VCaP (cell line): ENCODE data around the gene FANCI.
"Not testable (repeated sequence)": the region's sequence is repeated elsewhere in the genome, so short reads cannot be mapped to it uniquely, and the experiment has no call there.

Experiments
- H3K27ac ChIP-seq: fragments of 450-650 bp; 2 replicates; pipeline ENCODE4 v1.5.1; 2017
- CTCF ChIP-seq: fragments of 450-650 bp; conservative IDR thresholded peaks from 2 replicates; pipeline ENCODE4 v1.5.1; 2017; ENCODE audit warnings: mild to moderate bottlenecking, moderate library complexity

Gene FANCI

GRCh38 chr15:89243046-89243690 is 611 bp upstream of the FANCI start:
- H3K27ac ChIP-seq: peak overlapping the region; percentile 70

GRCh38 chr15:89244574-89244903 is 760 bp downstream of the FANCI start:
- H3K27ac ChIP-seq: peak overlapping the region; percentile 70
- TF ChIP-seq CTCF: no peak

More at GRCh38 chr15:89243046-89243690, 611 bp upstream of the FANCI start:
- no peak for TF ChIP-seq CTCF

- TF ChIP-seq CTCF: no peak
- H3K27ac ChIP-seq: no peak overlapping the region
Observed at GRCh38 chr15:89247446-89247845, 3.7 kb downstream of the FANCI start.

GRCh38 chr15:89248584-89248983 is 4.8 kb downstream of the FANCI start:
- H3K27ac ChIP-seq: no peak overlapping the region
- TF ChIP-seq CTCF: no peak

- H3K27ac ChIP-seq: not testable (repeated sequence)
Observed at GRCh38 chr15:89250142-89250541, 6.4 kb downstream of the FANCI start.

GRCh38 chr15:89277281-89277680 is 33.5 kb downstream of the FANCI start:
- not testable (repeated sequence) for H3K27ac ChIP-seq

- TF ChIP-seq CTCF: no peak
Observed at GRCh38 chr15:89278307-89278706, 34.5 kb downstream of the FANCI start.

GRCh38 chr15:89282631-89283030 is 38.9 kb downstream of the FANCI start:
- no peak for TF ChIP-seq CTCF
- H3K27ac ChIP-seq: no peak overlapping the region

More at GRCh38 chr15:89278307-89278706, 34.5 kb downstream of the FANCI start:
- no peak overlapping the region for H3K27ac ChIP-seq

GRCh38 chr15:89283201-89283600 is 39.4 kb downstream of the FANCI start:
- TF ChIP-seq CTCF: no peak

More at GRCh38 chr15:89283201-89283600, 39.4 kb downstream of the FANCI start:
- H3K27ac ChIP-seq: no peak overlapping the region
